ENCODE measurements around the gene SORBS1.

- TF ChIP-seq GATA2 (IDR thresholded peaks at IDR 0.05; ENCODE audit: low read depth, low read length) (no peak), GATA3 (IDR thresholded peaks at IDR 0.05; ENCODE audit: low read depth, low read length) (no peak)
Observed at GRCh38 chr10:95459446-95460045, 101.6 kb downstream of the SORBS1 start.

All from SH-SY5Y (cell line).